Keratinocyte (primary cell): ENCODE data around the gene PGBD1.

Experiments used
- EZH2 ChIP-seq: IDR thresholded peaks from one replicate; pipeline ENCODE4 v1.6.1; 2012; ENCODE audit warnings: inconsistent platforms, mild to moderate bottlenecking, low read length, moderate library complexity
- TF ChIP-seq, protein P1 (sequence below), 3 experiments: IDR thresholded peaks in 1 of 3; conservative IDR thresholded peaks in 1 of 3; optimal IDR thresholded peaks in 1 of 3; 2 replicates in 2 of 3; 3 replicates in 1 of 3; pipeline versions ENCODE3 to v1.5.1; 2011; ENCODE audit warnings: low read length in 3 of 3, mild to moderate bottlenecking in 3 of 3, moderate library complexity in 2 of 3, control low read depth in 1 of 3, inconsistent platforms in 1 of 3; ENCODE audit not compliant: insufficient read depth in 2 of 3; ENCODE audit errors: extremely low read depth in 1 of 3

DNA sequence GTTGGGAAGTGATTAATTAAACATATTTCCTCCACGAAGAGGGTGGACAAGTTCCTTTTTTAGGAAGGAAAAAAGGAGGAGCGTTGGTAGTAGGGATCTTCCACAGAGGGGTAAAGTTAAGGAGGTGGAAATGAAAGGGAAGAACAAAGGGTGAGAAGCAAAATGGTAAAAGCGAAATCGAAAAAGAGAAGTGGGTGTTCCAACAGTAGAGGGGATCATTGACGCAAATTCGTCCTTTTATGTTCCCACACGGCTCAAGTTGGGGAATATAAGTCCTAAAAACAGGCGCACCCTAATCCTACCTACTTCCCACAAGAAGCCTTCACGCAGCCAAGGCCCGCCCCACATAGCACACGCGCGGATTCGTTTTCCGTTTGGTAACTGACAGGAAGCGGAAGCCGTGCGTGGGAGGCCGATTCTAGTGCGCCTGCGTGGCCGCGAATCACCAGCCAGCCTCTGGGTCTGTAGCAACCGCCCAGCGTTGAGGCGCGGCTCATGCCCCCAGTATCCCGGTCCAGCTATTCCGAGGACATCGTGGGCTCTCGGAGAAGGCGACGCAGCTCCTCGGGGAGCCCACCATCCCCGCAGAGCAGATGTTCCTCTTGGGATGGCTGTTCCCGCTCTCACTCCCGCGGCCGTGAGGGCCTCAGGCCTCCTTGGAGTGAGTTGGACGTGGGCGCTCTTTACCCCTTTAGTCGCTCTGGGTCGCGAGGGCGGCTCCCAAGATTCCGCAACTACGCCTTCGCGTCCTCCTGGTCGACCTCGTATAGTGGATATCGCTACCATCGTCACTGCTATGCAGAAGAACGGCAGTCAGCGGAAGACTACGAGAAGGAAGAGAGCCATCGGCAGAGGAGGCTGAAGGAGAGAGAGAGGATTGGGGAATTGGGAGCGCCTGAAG lies 22.2 kb upstream of the PGBD1 start, which contains the start of gene NKAPL:
- TF ChIP-seq, protein P1, sequence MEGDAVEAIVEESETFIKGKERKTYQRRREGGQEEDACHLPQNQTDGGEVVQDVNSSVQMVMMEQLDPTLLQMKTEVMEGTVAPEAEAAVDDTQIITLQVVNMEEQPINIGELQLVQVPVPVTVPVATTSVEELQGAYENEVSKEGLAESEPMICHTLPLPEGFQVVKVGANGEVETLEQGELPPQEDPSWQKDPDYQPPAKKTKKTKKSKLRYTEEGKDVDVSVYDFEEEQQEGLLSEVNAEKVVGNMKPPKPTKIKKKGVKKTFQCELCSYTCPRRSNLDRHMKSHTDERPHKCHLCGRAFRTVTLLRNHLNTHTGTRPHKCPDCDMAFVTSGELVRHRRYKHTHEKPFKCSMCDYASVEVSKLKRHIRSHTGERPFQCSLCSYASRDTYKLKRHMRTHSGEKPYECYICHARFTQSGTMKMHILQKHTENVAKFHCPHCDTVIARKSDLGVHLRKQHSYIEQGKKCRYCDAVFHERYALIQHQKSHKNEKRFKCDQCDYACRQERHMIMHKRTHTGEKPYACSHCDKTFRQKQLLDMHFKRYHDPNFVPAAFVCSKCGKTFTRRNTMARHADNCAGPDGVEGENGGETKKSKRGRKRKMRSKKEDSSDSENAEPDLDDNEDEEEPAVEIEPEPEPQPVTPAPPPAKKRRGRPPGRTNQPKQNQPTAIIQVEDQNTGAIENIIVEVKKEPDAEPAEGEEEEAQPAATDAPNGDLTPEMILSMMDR (optimal IDR thresholded peaks at IDR 0.05 in 1 of 3, IDR thresholded peaks at IDR 0.05 in 1 of 3, conservative IDR thresholded peaks at IDR 0.05 in 1 of 3; ENCODE audit: extremely low read depth in 1 of 3, insufficient read depth in 2 of 3, low read length in 3 of 3) = no peak
- no peak for TF ChIP-seq EZH2
